Fibroblast of skin of right quadriceps (primary cell): ENCODE data around the gene SVIL.
"Not testable (repeated sequence)": the region's sequence is repeated elsewhere in the genome, so short reads cannot be mapped to it uniquely, and the experiment has no call there.

Experiments used
- DNase-seq: peaks from one replicate; pipeline ENCODE4 v3.0.0-alpha.2; 2013

The SVIL gene

GRCh38 chr10:29479981-29480954, 154.5 kb downstream of the SVIL start:
- no peak for DNase-seq

GRCh38 chr10:29479081-29479925, 155.5 kb downstream of the SVIL start:
- DNase-seq: no peak

GRCh38 chr10:29473406-29474100, 161.2 kb downstream of the SVIL start:
- DNase-seq: no peak

GRCh38 chr10:29473087-29473356, 161.7 kb downstream of the SVIL start:
- DNase-seq: no peak

GRCh38 chr10:29472301-29473086, 162.3 kb downstream of the SVIL start:
- DNase-seq: no peak

- peak; percentile 85 for DNase-seq
These were observed 163.3 kb downstream of the SVIL start for GRCh38 chr10:29471544-29471859.

- DNase-seq: peak; percentile 54
These were observed 163.8 kb downstream of the SVIL start for GRCh38 chr10:29470843-29471543.

- no peak for DNase-seq
These were observed 164.4 kb downstream of the SVIL start for GRCh38 chr10:29470355-29470705.

- DNase-seq: no peak
These were observed 165.1 kb downstream of the SVIL start for GRCh38 chr10:29469481-29470354.

GRCh38 chr10:29465384-29465783, 169.4 kb downstream of the SVIL start:
- DNase-seq: no peak

GRCh38 chr10:29464671-29465171, 170.1 kb downstream of the SVIL start:
- not testable (repeated sequence) for DNase-seq

- DNase-seq: no peak
These were observed 173.7 kb downstream of the SVIL start for GRCh38 chr10:29461042-29461441.

- DNase-seq: not testable (repeated sequence)
These were observed 176.6 kb downstream of the SVIL start for GRCh38 chr10:29458190-29458589.

GRCh38 chr10:29455095-29455494, 179.7 kb downstream of the SVIL start:
- no peak for DNase-seq

- DNase-seq: no peak
These were observed 180.5 kb downstream of the SVIL start for GRCh38 chr10:29454250-29454649.

GRCh38 chr10:29452546-29452945, 182.2 kb downstream of the SVIL start:
- DNase-seq: no peak

GRCh38 chr10:29451946-29452345, 182.8 kb downstream of the SVIL start:
- no peak for DNase-seq

GRCh38 chr10:29450405-29450804, 184.4 kb downstream of the SVIL start:
- no peak for DNase-seq

- peak; percentile 50 for DNase-seq
These were observed 185.8 kb downstream of the SVIL start for GRCh38 chr10:29448756-29449592.

- no peak for DNase-seq
These were observed 186.6 kb downstream of the SVIL start for GRCh38 chr10:29448125-29448524.
